ENCODE data around the gene AHCYL2.

The AHCYL2 gene

DNA sequence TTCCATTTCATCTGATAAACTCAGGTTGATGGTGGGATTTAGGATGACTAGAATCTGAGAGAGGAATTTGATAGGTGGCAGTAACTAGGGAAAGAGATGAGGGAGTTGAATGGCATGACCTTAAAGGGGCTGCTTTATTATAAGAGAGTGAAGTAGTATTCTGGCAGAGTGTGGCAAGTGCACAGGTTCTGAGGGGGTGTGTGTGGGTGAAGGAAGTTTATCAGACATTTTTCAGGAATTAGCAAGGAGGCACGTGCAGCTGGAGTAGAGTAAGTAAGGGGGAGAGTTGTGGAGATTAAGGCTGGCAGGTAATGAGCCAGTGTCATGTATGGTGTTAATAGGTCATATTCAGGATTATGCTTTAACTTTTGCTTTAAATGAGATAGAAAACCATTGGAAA lies 40.5 kb downstream of the AHCYL2 start:
- Histone ChIP-seq H3K4me3 (ENCODE audit: low read length) (no peak overlapping the region), H3K4me1 (ENCODE audit: insufficient read depth, low read length) (peaks cover 3% of the 10 kb centered on the region)

DNA sequence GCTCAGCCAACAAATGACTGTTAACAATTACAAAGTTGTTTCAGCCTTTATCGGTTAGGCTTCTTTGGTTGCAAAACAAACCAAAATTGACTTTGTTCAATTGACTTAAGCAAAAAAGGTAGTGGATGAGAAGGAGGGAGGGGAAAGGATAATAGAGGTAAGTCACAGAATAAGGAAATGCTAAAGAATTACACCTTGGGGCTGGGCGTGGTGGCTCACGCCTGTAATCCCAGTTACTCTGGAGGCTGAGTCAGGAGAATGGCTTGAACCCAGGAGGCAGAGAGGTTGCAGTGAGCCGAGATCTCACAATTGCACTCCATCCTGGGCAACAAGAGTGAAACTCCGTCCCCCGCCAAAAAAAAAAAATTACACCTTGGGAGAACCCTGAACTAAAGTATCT lies 41.4 kb downstream of the AHCYL2 start:
- peaks cover 3% of the 10 kb centered on the region for H3K4me1 ChIP-seq (ENCODE audit: insufficient read depth, low read length)
- peaks cover 10% of the 10 kb centered on the region for H3K36me3 ChIP-seq (ENCODE audit: insufficient read depth, low read length)
- no peaks in the 10 kb centered on the region for H3K27me3 ChIP-seq (ENCODE audit: insufficient read depth, low read length)
- H2AFZ ChIP-seq (ENCODE audit: low read depth, low read length), result no peak overlapping the region
- H3K9me3 ChIP-seq (ENCODE audit: low read length), result peaks cover 3% of the 10 kb centered on the region
- no peak overlapping the region for H3K4me3 ChIP-seq (ENCODE audit: low read length)

More for the DNA sequence above, 40.5 kb downstream of the AHCYL2 start:
- Histone ChIP-seq H3K27me3 (ENCODE audit: insufficient read depth, low read length) (no peaks in the 10 kb centered on the region), H2AFZ (ENCODE audit: low read depth, low read length) (no peak overlapping the region), H3K36me3 (ENCODE audit: insufficient read depth, low read length) (peaks cover 5% of the 10 kb centered on the region), H3K9me3 (ENCODE audit: low read length) (peaks cover 3% of the 10 kb centered on the region)

DNA sequence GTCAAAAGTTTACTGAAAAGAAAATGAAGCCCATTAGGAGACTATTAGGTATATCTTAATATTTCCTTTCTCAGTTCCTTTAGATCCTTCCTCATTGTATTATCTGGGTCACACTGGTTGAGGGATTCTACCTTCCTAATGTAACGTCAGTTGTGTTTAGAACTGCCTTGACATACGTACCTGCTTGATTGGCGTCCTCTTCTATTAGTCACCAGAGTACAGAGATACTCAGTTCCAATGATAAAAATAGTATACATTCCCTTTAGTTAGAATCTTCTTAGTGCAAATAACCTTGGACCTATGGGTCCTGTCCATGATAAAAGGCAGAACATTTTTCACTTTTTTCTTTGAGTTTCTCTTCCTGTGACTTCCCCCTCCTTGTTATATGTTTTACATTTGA lies 45.2 kb downstream of the AHCYL2 start:
- H2AFZ ChIP-seq (ENCODE audit: low read depth, low read length), result no peak overlapping the region
- no peak overlapping the region for H3K4me3 ChIP-seq (ENCODE audit: low read length)
- H3K36me3 ChIP-seq (ENCODE audit: insufficient read depth, low read length), result peaks cover 20% of the 10 kb centered on the region
- H3K27me3 ChIP-seq (ENCODE audit: insufficient read depth, low read length), result no peaks in the 10 kb centered on the region
- no peaks in the 10 kb centered on the region for H3K4me1 ChIP-seq (ENCODE audit: insufficient read depth, low read length)
- H3K9me3 ChIP-seq (ENCODE audit: low read length), result peaks cover 19% of the 10 kb centered on the region

DNA sequence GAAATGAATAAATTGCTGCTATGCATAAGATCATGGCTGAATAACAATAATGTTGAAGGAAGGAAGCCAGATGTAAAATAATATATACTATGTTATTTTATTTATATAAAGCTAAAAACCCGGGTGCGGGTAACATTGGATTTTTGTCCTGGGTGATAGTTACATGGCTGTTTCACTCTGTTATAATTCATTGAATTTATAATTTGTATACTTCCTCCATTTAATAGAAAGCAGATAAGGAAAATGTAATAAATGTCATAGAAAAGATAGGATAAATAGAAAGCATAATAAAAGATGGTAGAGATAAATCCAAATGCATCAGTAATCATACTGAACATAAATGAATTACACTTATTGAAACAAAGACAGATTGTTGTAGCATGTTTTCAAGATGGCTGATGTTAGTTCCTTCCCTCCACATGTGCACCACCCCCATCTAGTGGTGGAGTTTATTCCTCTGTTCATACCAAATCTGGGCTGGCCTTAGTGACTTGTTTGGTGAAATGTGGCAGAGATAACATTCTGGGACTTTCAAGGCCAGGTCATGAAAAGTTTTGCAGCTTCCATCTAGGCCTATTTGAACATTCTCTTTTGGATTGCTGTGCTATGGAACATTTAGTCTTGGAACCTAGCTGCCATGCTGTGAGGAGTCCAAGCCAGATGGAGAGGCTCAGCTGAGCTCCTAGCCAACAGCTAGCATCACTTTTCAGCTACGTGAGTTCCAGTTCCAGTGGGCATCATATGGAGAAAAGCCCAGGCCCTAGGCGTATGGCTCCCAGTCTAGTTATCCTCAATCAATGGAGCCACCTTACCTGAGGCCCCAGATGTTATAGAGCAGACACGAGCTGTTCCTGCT lies 46.9 kb downstream of the AHCYL2 start:
- Histone ChIP-seq H3K4me3 (ENCODE audit: low read length) (no peak overlapping the region), H3K9me3 (ENCODE audit: low read length) (peaks cover 19% of the 10 kb centered on the region), H3K27me3 (ENCODE audit: insufficient read depth, low read length) (no peaks in the 10 kb centered on the region), H3K36me3 (ENCODE audit: insufficient read depth, low read length) (peaks cover 20% of the 10 kb centered on the region), H2AFZ (ENCODE audit: low read depth, low read length) (no peak overlapping the region), H3K4me1 (ENCODE audit: insufficient read depth, low read length) (no peaks in the 10 kb centered on the region)

DNA sequence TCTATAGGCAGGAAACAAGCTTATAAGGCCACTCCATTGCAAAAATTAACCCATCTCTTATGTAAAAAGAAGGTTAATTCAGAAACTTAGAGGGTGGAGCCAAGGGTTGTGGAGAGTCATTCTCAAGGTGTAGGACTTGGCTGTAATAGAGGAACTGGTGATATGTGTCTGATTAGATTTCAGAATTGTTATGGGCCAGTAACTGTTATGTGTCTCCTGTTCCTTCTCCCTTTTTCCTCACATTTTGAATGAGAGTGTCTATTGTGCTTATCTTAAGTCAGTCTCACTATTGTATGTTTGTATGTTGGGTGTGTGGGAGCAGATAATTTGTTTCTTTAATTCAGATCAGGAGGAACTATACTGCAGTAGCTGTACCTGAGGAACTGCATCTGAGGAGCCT lies 49.1 kb downstream of the AHCYL2 start:
- H3K27me3 ChIP-seq (ENCODE audit: insufficient read depth, low read length), result no peaks in the 10 kb centered on the region
- H2AFZ ChIP-seq (ENCODE audit: low read depth, low read length), result no peak overlapping the region
- H3K9me3 ChIP-seq (ENCODE audit: low read length), result peaks cover 22% of the 10 kb centered on the region
- no peaks in the 10 kb centered on the region for H3K4me1 ChIP-seq (ENCODE audit: insufficient read depth, low read length)
- H3K36me3 ChIP-seq (ENCODE audit: insufficient read depth, low read length), result peaks cover 30% of the 10 kb centered on the region
- H3K4me3 ChIP-seq (ENCODE audit: low read length), result no peak overlapping the region

DNA sequence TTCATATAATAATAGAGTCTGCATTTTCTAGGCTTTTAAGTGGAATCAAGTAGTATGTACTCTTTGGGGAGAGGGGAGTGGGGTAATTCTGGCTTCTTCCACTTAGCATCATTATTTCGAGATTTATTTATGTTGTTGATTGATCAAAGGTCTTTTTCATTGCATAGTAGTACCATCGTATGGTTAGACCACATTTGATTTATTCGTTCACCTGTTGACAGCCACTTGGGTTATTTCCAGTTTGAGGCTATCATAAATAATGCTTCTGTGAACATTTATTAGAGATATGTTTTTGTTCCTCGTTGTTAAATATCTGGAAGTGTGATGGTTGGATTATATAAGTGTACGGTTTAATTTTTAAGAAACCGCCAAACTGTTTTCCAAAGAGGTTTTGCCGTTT lies 52.8 kb downstream of the AHCYL2 start:
- Histone ChIP-seq H3K4me3 (ENCODE audit: low read length) (no peak overlapping the region), H3K9me3 (ENCODE audit: low read length) (peaks cover 19% of the 10 kb centered on the region), H3K36me3 (ENCODE audit: insufficient read depth, low read length) (peaks cover 32% of the 10 kb centered on the region), H3K4me1 (ENCODE audit: insufficient read depth, low read length) (peaks cover 7% of the 10 kb centered on the region), H3K27me3 (ENCODE audit: insufficient read depth, low read length) (no peaks in the 10 kb centered on the region), H2AFZ (ENCODE audit: low read depth, low read length) (no peak overlapping the region)

DNA sequence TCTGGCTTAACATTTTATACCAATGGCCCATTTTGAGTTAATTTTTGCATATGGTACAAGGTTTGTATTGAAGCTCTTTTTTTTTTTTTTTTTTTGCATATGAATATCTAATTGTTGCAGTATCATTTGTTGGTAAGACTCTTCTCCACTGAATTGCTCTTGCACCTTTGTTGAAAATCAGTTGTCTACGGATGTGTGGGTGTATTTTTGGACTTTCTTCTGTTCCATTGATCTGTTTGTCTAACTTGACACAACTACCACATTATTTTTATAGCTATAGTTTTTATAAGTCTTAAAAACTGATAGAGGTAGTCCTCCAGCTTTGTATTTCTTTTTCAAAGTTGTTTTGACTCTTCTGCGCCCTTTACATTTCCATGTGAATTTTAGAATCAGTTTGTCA lies 53.9 kb downstream of the AHCYL2 start:
- Histone ChIP-seq H3K27me3 (ENCODE audit: insufficient read depth, low read length) (no peaks in the 10 kb centered on the region), H3K4me1 (ENCODE audit: insufficient read depth, low read length) (peaks cover 7% of the 10 kb centered on the region), H3K9me3 (ENCODE audit: low read length) (peaks cover 14% of the 10 kb centered on the region), H3K4me3 (ENCODE audit: low read length) (no peak overlapping the region), H2AFZ (ENCODE audit: low read depth, low read length) (no peak overlapping the region), H3K36me3 (ENCODE audit: insufficient read depth, low read length) (peaks cover 32% of the 10 kb centered on the region)

DNA sequence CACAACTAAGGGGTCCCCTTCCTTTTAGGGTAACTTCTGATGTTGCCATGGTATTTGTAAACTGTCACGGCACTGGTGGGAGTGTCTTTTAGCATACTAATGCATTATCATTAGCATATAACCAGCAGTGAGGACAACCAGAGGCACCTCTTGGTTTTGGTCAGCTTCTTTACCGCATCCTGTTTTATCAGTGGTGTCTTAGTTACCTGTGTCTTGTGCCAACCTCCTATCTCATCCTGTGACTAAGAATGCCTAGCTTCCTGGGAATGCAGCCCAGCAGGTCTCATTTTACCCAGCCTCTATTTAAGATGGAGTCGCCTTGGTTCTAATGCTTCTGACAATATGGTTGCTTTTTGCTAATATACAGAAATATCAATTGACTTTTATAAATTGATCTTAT lies 54.9 kb downstream of the AHCYL2 start:
- H3K4me3 ChIP-seq (ENCODE audit: low read length), result no peak overlapping the region
- H3K36me3 ChIP-seq (ENCODE audit: insufficient read depth, low read length), result peaks cover 23% of the 10 kb centered on the region
- peaks cover 4% of the 10 kb centered on the region for H3K9me3 ChIP-seq (ENCODE audit: low read length)
- no peak overlapping the region for H2AFZ ChIP-seq (ENCODE audit: low read depth, low read length)
- H3K4me1 ChIP-seq (ENCODE audit: insufficient read depth, low read length), result peaks cover 11% of the 10 kb centered on the region
- no peaks in the 10 kb centered on the region for H3K27me3 ChIP-seq (ENCODE audit: insufficient read depth, low read length)

DNA sequence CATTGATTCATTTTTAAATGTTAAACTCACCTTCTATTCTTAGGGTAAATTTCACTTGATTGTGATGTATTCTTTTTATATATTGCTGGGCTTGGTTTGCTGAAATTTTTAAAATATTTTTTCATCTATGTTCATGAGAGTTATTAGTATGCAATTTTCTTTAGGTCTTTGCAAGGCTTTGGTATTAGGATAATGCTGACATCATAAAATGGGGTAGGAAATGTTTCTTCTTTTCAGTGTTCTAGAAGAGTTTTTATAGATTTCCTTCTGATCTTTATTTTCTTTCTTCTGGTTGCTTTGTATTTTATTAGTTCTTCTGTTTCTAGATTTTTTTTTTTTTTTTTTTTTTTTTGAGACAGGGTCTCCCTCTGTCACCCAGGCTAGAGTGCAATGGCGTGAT lies 56.3 kb downstream of the AHCYL2 start:
- Histone ChIP-seq H3K9me3 (ENCODE audit: low read length) (peaks cover 4% of the 10 kb centered on the region), H3K4me3 (ENCODE audit: low read length) (no peak overlapping the region), H2AFZ (ENCODE audit: low read depth, low read length) (no peak overlapping the region), H3K4me1 (ENCODE audit: insufficient read depth, low read length) (peaks cover 23% of the 10 kb centered on the region), H3K27me3 (ENCODE audit: insufficient read depth, low read length) (no peaks in the 10 kb centered on the region), H3K36me3 (ENCODE audit: insufficient read depth, low read length) (peaks cover 20% of the 10 kb centered on the region)

DNA sequence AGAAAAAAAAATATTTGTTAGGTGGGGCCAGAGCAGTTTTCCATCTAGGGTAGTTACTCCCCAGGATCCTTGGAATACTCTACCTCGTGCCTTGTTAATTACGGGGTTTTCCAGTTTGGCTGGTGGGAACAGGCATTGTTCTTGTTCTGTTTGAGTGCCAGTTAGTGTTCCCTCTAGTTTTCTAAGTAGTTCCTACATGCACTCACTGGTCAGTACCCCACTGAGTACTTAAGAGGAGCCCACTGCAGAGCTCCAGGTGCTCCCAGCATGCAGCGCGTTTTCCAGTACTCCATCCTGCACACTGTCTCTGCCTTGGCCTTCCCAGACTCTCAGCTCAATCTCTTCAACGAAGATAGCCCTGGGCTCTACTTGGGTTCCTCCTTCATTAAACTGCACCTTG lies 58.0 kb downstream of the AHCYL2 start:
- H2AFZ ChIP-seq (ENCODE audit: low read depth, low read length), result no peak overlapping the region
- H3K4me1 ChIP-seq (ENCODE audit: insufficient read depth, low read length), result peaks cover 23% of the 10 kb centered on the region
- no peaks in the 10 kb centered on the region for H3K9me3 ChIP-seq (ENCODE audit: low read length)
- peaks cover 22% of the 10 kb centered on the region for H3K36me3 ChIP-seq (ENCODE audit: insufficient read depth, low read length)
- no peak overlapping the region for H3K4me3 ChIP-seq (ENCODE audit: low read length)
- H3K27me3 ChIP-seq (ENCODE audit: insufficient read depth, low read length), result no peaks in the 10 kb centered on the region

DNA sequence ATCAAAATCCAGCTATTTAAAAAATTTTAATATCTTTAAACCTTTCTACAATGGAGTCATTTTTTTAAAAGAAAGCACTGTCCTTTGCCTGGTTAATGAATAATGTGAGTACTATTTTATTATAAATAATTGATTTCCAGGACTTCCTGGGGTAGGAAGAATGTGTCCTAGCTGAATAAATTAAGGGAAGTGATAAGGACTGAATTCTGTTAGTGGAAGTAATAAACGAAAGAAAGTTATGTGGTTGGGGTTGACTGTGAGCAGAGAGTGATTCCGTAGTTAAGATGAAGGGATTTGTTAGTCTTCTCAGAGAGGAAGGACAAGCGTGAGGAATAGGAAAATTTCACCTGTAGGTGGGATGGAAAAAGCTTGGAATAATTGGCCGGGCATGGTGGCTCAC lies 59.1 kb downstream of the AHCYL2 start:
- H3K27me3 ChIP-seq (ENCODE audit: insufficient read depth, low read length), result no peaks in the 10 kb centered on the region
- H3K4me3 ChIP-seq (ENCODE audit: low read length), result no peak overlapping the region
- H2AFZ ChIP-seq (ENCODE audit: low read depth, low read length), result no peak overlapping the region
- peaks cover 23% of the 10 kb centered on the region for H3K4me1 ChIP-seq (ENCODE audit: insufficient read depth, low read length)
- peaks cover 24% of the 10 kb centered on the region for H3K36me3 ChIP-seq (ENCODE audit: insufficient read depth, low read length)
- H3K9me3 ChIP-seq (ENCODE audit: low read length), result no peaks in the 10 kb centered on the region

DNA sequence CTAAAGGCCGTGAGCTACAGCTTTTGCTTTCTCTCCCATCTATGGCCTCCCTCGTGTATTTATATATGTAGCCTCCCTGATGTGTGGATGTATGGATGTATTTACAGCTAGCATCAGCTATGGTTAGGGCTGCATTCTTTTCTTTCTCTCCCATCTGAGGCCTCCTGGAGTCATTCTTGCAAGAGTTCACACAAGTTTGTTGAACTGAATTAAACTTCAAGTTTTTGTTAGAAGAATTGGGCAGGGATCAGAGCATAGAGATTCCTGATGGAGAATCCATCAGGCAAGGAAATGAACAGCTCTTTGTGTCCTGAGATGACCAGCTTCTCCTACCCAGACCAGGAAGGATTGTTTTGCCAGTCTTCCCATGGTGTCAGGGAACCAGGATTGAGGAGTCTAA lies 60.3 kb downstream of the AHCYL2 start:
- peaks cover 27% of the 10 kb centered on the region for H3K36me3 ChIP-seq (ENCODE audit: insufficient read depth, low read length)
- no peak overlapping the region for H2AFZ ChIP-seq (ENCODE audit: low read depth, low read length)
- peak overlapping the region; percentile 16 for H3K4me3 ChIP-seq (ENCODE audit: low read length)
- no peaks in the 10 kb centered on the region for H3K9me3 ChIP-seq (ENCODE audit: low read length)
- peaks cover 16% of the 10 kb centered on the region for H3K4me1 ChIP-seq (ENCODE audit: insufficient read depth, low read length)
- no peaks in the 10 kb centered on the region for H3K27me3 ChIP-seq (ENCODE audit: insufficient read depth, low read length)

DNA sequence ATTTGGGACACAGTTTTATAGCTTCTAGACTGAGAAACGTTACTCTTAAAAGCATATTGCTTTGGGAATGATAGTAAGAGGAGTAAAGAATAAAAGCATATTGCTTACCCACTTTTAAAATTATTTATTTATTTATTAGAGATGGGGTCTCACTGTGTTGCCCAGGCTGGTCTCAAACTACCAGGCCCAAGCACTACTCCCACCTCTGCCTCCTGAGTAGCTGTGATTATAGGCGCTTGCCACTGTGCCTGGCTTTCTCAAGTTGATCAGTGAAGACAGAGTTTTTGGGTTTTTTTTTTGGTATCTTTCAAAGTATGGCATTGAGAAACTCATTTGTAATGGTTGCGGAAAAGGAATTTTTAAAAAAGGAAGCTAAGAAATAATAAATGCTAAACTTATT lies 68.0 kb downstream of the AHCYL2 start:
- Histone ChIP-seq H3K4me1 (ENCODE audit: insufficient read depth, low read length) (peaks cover 41% of the 10 kb centered on the region), H2AFZ (ENCODE audit: low read depth, low read length) (no peak overlapping the region), H3K9me3 (ENCODE audit: low read length) (no peaks in the 10 kb centered on the region), H3K4me3 (ENCODE audit: low read length) (no peak overlapping the region), H3K36me3 (ENCODE audit: insufficient read depth, low read length) (peaks cover 23% of the 10 kb centered on the region), H3K27me3 (ENCODE audit: insufficient read depth, low read length) (no peaks in the 10 kb centered on the region)

DNA sequence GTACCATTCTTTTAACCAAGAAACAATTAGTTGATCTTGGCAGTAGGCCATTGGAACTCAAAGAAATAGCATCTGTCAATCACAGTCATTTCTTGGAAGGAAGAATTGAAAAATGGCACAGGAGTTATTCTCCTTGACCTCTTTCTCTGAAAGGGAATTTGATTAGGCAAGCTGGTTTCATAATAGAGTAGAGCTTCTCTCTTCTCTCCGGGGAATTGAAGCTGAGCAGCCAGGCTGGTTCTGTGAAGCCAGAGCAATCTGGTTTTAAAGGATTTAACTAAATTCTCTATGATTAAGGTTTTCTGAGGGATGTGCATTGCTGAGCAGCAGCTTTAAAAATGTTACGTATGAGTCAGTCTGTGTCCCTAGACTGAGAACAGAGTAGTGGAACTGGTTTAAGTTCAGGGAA lies 70.2 kb downstream of the AHCYL2 start:
- Histone ChIP-seq H3K36me3 (ENCODE audit: insufficient read depth, low read length) (peaks cover 8% of the 10 kb centered on the region), H3K4me1 (ENCODE audit: insufficient read depth, low read length) (peaks cover 46% of the 10 kb centered on the region), H3K27me3 (ENCODE audit: insufficient read depth, low read length) (no peaks in the 10 kb centered on the region), H3K4me3 (ENCODE audit: low read length) (no peak overlapping the region), H2AFZ (ENCODE audit: low read depth, low read length) (no peak overlapping the region), H3K9me3 (ENCODE audit: low read length) (no peaks in the 10 kb centered on the region)

Measured in neuron (in vitro differentiated cells).